ENCODE measurements around the gene THY1.
A peak's percentile ranks its signal among the peaks of the same experiment; 100 is the strongest.
"Not testable (repeated sequence)": the region's sequence is repeated elsewhere in the genome, so short reads cannot be mapped to it uniquely, and the experiment has no call there.

Gene THY1

GRCh38 chr11:119422809-119423508 is at the start of gene THY1:
Gene THY1, minus strand, starts transcription at chr11:119423172. Its CDS starts 2,267 bp downstream, at chr11:119420905.
- peak within 1 kb of the TSS; percentile 34 to 54 (median 49) for H3K4me3 ChIP-seq
- H3K27ac ChIP-seq: peak within 1 kb of the TSS in 20 of 21 experiments; percentile 45 to 86 (median 76)

- H3K4me3 ChIP-seq: no peak overlapping the region
- peak overlapping the region in 3 of 21 experiments; percentile 22 to 91 (median 60) for H3K27ac ChIP-seq
These were observed 49.3 kb upstream of the THY1 start for GRCh38 chr11:119472186-119472855.

- H3K27ac ChIP-seq: peak overlapping the region in 20 of 21 experiments; percentile 3 to 91 (median 80)
- no peak overlapping the region for H3K4me3 ChIP-seq
These were observed 48.4 kb upstream of the THY1 start for GRCh38 chr11:119471329-119471728.

GRCh38 chr11:119470317-119471291 is 47.6 kb upstream of the THY1 start:
- Histone ChIP-seq H3K27ac (peak overlapping the region in 20 of 21 experiments; percentile 25 to 91 (median 80)), H3K4me3 (no peak overlapping the region)

- Histone ChIP-seq H3K4me3 (no peak overlapping the region), H3K27ac (peak overlapping the region in 10 of 21 experiments; percentile 14 to 91 (median 66))
These were observed 46.5 kb upstream of the THY1 start for GRCh38 chr11:119469506-119469905.

GRCh38 chr11:119468511-119468910 is 45.5 kb upstream of the THY1 start:
- no peak overlapping the region for H3K27ac ChIP-seq
- H3K4me3 ChIP-seq: no peak overlapping the region

- Histone ChIP-seq H3K4me3 (no peak overlapping the region), H3K27ac (peak overlapping the region in 19 of 21 experiments; percentile 20 to 89 (median 55))
These were observed 38.4 kb upstream of the THY1 start for GRCh38 chr11:119461229-119461963.

- H3K27ac ChIP-seq: peak overlapping the region in 13 of 21 experiments; percentile 29 to 89 (median 52)
- H3K4me3 ChIP-seq: no peak overlapping the region
These were observed 37.6 kb upstream of the THY1 start for GRCh38 chr11:119460582-119460981.

- Histone ChIP-seq H3K4me3 (no peak overlapping the region), H3K27ac (peak overlapping the region in 16 of 21 experiments; percentile 14 to 77 (median 50))
These were observed 37.1 kb upstream of the THY1 start for GRCh38 chr11:119460097-119460496.

GRCh38 chr11:119459293-119459976 is 36.5 kb upstream of the THY1 start:
- Histone ChIP-seq H3K27ac (peak overlapping the region in 13 of 21 experiments; percentile 12 to 77 (median 42)), H3K4me3 (no peak overlapping the region)

GRCh38 chr11:119455708-119456107 is 32.7 kb upstream of the THY1 start:
- H3K4me3 ChIP-seq, H3K27ac ChIP-seq: not testable (repeated sequence)

GRCh38 chr11:119455241-119455640 is 32.3 kb upstream of the THY1 start:
- H3K27ac ChIP-seq, H3K4me3 ChIP-seq: not testable (repeated sequence)

GRCh38 chr11:119453881-119454280 is 30.9 kb upstream of the THY1 start:
- no peak overlapping the region for H3K27ac ChIP-seq
- H3K4me3 ChIP-seq: no peak overlapping the region

GRCh38 chr11:119450590-119451326 is 27.8 kb upstream of the THY1 start:
- Histone ChIP-seq H3K27ac (no peak overlapping the region), H3K4me3 (no peak overlapping the region)

GRCh38 chr11:119449498-119449897 is 26.5 kb upstream of the THY1 start:
- H3K4me3 ChIP-seq: no peak overlapping the region
- H3K27ac ChIP-seq: no peak overlapping the region

- Histone ChIP-seq H3K27ac (peak overlapping the region in 3 of 21 experiments; percentile 60 to 84 (median 77)), H3K4me3 (no peak overlapping the region)
These were observed 25.4 kb upstream of the THY1 start for GRCh38 chr11:119448380-119448779.

- no peak overlapping the region for H3K4me3 ChIP-seq
- H3K27ac ChIP-seq: peak overlapping the region in 11 of 21 experiments; percentile 13 to 84 (median 57)
These were observed 24.8 kb upstream of the THY1 start for GRCh38 chr11:119447664-119448242.

Measured in skin epidermis (tissue), 12 donors.